GM18868 (cell line): ENCODE data around the gene SETD7.

Experiments
- ATAC-seq: cut with Tn5 transposase; IDR thresholded peaks from one replicate; pipeline ENCODE4 v1.9.1; 2021; ENCODE audit warnings: mild to moderate bottlenecking, moderate library complexity; ENCODE audit not compliant: unreplicated experiment

The SETD7 gene

DNA sequence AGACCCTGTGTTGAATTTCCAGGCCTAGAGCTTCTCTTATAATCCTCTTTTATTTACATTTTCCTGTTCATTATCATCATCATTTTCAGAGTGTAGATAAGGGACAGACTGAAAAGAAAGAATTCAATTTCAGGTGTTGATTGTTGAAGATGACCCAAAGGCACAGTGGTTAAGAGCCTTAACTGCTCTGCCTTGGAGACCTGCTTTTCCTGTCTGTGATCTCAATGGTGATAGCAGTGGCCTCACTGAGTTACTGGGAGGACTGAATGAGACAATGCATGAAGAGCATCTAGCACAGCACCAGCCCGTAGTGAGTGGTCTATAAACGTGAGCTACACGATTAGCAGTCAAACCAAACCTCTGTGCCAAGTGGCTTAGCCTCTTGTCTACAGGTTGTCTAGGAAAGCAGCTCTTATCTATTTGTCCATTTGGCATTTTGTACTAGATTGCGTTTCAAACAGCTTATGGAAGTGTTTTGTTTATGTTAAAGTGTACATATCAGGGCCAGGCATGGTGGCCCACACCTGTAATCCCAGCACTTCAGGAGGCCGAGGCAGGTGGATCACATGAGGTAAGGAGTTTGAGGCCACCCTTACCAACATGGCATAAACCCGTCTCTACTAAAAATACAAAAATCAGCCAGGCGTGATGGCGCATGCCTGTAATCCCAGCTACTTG is 41.5 kb downstream of the SETD7 start:
- no peak for ATAC-seq

DNA sequence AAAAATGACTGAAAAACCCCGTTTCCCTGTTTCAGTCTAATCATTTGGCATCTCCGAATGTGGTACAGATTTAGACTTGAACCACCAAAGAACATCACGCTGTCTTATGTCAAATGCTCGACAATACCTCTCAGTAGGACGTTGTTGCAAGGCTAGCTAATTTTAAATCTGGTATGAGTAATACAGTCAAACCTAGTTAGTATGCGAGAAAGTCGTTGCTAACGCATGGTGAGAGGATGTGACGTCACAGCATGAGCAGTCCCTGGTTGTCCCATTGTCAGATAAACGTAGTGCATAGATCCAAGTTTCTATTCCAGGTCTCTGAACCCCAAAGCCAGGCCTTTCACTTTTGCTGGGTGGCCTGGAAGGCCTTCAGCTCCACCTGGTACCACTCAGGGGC is 44.7 kb downstream of the SETD7 start:
- no peak for ATAC-seq

DNA sequence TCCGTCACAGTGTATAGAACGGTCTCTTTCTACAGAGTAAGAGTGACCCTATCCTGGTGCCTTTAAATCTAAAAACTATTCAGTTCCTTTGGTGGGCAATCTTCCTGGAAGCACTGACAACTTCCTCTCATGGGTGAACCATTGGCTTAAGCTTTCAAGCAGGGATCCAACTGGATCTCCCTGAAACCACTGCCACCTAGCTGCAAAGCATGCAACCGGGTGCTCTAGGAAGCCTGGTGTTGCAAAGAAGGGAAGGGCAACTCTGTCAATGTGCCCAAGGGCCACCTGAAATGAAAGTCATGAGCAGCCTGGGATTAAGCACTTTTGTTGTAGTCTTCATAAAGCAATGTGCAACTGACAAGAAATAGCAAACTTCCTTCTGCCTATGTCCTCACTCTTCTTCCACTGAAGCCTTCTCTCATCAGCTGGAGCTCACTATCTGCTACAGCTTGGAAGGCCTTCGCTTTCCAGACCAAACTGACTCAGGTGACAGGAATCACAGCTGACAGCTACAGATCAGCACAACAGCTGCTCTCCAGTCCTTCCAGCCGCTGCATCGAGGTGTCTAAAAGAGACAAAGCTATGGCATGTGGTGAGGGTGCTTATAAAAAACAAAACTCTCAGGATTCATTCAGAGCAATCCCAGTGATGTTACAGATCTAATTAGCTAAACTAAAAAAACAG is 46.1 kb downstream of the SETD7 start:
- no peak for ATAC-seq

DNA sequence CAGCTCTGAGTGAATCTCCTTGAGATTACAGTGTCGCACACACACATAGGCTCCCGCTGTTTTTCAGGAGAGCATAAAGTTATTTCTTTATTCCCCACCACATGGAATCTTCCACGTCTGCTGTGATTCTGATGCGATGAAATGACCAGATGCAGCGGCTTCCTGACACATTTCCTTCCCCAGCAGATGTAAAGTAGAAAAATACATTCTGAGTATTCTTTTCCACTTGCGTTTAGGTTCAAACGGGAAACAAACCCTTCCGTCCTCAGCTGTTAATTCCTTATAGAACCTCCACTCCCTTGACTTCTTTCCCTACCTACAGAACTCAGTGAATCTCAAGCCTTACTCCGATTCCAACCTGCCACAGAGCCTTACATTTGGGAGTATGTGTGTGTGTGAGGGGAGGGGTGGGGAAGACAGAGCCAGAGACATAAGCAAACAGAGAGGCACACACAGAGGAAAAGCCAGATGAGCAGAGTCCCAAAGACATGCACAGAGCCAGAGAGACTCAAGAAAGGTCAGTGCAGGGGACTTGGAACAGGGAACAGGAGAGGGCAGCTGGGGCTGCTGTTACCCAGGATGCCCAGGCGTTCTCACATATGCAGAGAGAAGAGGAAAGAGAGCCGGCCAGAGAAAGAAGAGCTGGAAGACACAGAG is 47.3 kb downstream of the SETD7 start:
- no peak for ATAC-seq

DNA sequence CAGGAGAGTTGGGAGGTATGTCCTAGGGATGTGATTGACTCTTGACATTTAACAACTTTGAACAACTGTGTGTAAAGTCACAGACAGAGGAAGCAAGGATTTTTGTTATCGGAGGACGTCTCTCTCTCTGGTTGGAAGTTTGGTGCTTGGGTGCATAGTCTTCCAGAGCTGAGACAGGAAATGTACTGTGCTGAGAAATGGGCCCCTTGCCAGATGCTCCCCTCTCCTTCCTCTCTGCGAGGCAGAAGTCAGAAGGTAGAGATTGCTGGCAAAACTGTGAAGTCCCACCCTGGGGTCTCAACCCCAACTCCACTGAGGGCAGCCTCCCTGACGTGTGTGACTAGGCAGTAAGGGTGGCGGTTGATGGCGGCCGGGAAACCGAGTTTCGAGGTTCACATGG is 49.2 kb downstream of the SETD7 start:
- ATAC-seq = no peak

DNA sequence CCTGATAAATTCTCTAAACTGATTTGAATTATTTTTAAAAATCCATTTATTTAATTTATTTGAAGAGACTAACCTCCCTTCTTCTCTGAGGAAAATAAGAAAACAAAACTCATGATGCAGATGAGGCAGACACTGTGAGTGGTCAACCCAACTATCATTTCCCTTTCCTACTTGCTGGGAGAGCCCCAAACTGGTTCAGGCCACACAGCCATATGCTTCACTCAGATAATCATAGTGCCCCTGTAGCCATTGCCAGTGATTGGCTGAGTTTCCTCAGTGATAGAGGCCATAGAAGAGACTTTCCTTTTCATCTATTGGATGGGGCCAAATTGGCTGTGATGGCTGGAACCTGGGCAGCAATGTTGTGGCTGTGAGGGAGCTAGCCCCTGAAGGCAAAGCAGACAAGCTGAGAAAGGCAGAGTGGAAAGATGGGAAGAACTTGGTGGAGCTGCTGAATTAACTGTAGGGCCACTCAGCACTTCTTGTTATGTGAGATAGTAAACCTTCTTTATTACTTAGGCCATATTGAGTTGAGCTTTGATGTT is 52.3 kb downstream of the SETD7 start:
- ATAC-seq = no peak

DNA sequence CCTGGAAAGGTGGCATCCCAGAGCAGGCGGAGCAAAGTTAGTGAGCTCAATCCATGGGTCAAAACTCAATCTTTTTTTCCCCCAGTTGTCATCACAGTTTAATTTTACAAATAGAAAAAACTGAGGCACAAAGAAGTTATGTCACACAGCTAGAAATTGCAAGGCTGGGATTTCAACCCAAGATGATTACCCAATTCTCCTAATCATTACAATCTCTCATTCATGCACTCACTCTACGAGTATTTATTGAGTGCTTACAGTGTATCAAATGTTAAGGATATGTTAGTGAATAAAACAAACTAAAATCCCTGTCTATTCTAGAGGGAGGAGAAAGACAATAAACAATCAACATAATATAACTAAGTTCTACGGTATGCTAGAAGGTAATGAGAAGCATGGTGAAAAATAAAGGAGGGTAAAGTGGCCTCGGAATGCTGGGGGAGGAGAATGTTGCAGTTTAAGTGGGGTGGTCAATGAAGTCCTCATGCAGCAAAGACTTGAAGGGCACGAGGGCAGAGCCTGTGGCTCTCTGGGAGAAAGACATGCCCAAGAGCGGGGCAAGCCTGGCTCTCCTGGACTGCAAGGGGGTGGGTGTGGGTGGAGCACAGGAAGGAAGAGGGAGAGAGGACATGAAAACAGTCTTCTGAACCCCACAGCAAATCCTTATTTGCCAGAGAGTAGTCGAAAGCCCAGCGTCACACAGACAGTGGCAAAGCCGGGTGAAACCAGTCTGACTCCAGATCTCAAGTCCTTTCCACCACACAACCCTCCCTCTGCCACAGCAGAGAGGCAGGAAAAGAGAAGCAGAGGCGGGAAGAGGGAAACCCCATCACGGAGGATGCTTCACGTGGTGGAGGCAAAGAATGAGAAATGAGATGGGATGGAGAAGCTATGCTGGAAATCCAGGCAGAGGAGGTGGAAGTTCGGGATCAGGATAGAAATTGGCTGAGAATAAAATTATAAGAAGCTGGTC is 53.8 kb downstream of the SETD7 start:
- no peak for ATAC-seq

DNA sequence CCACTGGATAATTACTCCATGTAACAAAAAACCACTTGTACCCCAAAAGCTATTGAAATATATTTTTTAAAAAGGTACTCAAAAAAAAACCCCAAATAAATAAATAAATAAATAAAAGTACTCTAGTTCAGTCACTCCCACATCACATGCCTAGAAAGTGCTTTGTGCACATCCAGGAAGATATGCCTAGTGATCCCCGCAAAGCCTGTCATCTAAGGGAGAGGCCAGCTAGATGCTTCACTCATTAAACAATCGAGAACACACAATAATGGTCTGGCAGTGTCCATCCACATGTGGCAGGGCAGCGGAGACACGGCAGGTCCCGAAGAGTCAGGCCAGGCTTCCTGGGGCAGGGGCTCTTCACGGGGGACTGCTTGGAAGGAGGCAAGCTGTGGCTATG is 54.5 kb downstream of the SETD7 start:
- ATAC-seq = no peak

DNA sequence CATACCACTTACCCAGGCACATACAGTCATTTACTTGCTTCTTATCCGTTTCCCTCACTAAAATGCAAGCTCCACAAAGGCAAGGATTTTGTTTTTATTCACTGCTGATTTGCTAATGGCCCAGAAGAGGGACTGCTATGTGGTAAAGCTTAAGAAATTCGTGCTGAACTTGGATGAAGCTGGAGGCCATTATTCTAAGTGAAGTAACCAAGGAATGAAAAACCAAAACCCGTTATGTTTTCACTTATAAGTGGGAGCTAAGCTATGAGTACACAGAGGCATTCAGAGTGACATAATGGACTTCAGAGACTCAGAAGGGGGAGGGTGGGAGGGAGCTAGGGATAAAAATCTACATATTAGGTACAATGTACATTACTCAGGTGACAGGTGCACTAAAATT is 54.9 kb downstream of the SETD7 start:
- no peak for ATAC-seq

DNA sequence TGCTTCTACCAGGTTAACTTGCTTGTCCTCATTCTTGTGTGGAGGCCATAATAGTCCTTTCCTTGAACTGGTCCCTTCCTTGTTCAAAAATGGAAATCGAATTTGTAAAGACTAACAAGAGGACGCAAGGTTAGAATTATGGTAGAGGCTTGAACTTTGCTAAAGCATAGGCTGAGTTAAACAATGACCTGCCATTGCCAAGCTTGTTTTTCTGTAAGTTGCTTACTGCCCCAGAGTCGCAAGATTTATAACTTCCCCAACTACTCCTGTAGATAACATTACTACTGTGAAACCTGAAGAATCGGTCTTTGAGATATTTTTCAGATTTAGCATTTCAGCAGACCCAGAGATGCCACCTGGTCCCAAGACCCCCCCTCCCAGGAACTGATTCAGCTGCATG is 56.8 kb downstream of the SETD7 start:
- ATAC-seq = no peak

DNA sequence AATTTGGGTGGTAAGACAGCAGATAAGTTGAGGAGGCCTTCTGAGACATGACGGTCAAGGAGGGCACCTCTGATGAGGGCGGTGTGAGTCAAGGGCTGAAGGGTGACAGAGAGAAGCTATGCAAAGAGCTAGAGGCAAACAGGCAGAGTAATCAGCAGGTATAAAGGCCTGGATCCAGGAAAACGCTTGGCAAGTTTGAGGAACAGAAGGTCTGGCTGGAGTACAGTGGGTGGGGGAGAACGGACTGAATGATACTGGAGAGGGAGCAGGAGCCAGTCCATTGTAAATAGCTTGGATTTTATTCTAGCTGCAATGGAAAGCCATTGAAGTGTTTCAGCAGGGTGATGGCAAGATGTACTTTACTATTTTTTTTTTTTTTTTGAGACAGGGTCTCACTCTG is 62.8 kb downstream of the SETD7 start:
- ATAC-seq = no peak

DNA sequence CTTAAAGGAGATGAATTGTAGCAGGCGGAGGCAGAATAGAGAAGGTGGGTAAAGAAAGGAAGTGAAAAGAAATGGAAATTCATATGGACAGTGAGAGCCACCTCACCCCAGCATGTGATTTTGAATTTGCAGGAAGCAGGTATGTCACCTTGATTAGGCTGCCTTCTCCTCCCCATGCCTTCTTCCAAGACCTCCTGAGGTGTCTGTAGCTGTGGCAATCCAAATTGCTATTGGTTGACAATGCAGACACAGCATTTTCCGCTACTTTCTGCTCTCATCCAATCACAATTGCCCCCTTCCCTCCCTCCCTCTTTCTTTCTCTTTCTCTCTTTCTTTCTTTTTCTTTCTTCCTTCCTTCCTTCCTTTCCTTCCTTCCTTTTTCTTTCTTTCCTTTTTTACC is 63.6 kb downstream of the SETD7 start:
- ATAC-seq = no peak

DNA sequence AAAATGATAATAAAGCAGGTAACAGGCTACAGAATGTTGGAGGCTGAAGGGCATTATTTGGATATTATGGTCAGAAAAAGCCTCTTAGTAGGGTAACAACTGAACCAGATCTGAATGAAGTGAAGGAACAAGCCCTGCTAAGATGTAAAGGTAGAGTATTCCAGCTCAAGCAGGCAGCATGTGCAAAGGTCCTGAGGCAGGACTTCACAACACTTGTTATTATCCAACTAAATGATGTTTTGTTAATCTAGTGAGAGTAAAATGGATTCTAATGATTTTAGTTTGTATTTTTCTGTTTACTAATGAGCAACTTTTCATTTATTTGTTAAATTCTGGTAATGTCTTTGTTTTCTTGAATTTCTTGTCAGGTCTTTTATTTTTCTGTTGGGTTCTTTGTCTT is 66.4 kb downstream of the SETD7 start:
- no peak for ATAC-seq

DNA sequence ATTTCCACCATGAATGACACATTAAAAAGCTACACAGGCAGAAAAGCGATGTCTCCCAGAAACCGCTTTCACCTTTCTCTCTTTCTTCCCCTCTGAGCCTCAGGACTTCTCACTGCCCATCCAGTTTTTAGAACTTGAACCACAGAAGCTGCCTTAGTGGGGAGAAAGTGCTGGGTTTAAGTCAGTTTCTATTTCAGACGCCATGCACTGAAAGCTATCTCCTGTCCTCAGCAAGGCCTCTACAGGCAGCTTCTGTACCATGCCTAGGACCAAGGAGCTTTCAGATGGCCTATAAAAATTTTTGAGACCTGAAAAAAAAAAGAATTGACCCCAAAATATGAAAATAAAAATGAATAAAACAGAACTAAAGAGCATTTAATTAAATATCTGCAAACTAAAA is 67.6 kb downstream of the SETD7 start:
- no peak for ATAC-seq

DNA sequence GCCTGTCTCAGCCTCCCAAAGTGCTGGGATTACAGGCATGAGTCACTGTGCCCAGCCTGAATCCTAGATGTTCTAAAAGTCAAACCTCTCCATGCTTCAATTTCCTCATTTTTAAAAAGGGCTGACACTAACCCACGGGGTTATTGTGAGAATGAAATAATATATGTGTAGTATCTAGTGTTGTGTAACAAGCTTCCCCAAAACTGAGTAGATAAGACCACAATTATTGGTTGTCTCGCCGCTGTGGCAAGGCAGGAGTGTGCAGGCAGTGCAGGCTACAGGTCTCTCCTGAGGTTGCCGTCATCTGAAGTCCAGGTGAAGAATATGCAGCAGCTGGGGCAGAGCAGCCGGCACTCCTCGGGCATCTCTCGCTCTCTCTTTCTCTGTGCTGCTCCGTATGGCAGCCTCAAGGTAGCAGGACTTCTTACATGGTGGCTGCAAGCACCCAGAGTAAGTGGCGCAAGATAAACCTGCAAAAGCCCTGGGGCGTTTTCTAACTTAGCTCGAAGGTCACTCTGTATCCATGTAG is 71.2 kb downstream of the SETD7 start:
- ATAC-seq = no peak

DNA sequence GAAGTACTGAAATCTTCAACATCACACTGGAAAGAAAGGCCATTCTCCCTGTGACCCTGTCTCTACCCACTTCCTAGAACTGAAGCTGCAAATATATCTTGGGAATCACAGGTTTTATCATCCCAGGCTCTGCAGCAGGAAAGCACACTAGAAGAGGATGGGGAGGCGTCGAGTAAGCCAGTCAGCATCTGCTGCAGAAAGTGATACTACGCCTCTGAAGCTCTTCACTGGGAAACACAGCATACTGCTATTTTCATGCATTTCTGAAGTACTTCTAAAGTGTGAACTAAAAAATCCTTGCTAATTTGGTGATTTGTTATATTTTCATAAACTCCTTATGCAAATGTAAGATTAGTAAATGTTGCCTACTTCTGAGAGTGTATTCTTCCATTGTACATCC is 73.0 kb downstream of the SETD7 start:
- ATAC-seq = no peak

DNA sequence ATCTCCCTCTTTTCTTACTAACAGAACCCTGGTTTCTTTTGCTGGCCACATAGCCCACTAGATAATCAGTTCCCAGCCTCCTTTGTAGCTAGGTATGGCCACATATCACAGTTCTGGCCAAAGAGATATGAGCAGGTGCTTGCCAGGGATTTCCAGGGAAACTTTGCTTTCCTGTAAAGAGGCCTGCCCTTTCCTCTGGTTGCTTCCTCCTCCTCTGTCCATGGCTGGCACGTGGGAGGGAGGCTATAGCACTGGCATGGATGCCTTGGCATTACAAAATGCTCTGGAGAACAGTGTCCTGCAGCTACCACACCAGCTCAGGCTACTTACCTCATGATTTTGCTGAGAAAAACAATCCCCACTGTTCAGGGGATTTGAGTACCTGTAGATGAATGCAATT is 74.6 kb downstream of the SETD7 start:
- ATAC-seq = no peak

DNA sequence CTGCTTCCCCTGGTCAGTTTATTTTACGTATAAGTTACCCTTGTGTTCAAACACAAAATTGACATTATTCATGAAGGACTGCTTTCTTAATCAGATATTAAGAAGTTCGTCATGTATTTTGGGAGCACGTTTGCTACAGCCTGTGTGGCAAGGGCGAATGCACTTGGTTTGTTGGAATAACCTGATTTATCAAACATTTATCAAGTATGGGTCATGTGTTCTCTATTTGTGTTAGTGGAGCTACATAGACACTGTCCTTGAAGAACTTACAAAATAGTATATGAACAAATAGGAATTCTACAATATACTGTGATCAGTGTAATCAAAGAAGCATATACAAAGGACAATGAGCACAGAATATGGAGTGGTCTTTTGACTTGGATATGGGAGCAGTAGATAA is 79.7 kb downstream of the SETD7 start:
- ATAC-seq = no peak

DNA sequence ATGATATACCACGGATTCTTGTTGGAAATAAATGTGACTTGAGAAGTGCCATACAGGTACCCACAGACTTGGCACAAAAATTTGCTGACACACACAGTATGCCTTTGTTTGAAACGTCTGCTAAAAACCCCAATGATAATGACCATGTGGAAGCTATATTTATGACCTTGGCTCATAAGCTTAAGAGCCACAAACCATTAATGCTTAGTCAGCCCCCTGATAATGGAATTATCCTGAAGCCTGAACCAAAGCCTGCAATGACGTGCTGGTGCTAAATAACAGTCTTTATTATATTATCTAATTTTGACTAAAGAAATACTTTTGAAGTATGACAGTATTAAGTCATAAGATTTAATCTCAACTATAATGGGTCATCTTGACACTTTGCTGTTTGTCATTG is 83.2 kb downstream of the SETD7 start:
- no peak for ATAC-seq

DNA sequence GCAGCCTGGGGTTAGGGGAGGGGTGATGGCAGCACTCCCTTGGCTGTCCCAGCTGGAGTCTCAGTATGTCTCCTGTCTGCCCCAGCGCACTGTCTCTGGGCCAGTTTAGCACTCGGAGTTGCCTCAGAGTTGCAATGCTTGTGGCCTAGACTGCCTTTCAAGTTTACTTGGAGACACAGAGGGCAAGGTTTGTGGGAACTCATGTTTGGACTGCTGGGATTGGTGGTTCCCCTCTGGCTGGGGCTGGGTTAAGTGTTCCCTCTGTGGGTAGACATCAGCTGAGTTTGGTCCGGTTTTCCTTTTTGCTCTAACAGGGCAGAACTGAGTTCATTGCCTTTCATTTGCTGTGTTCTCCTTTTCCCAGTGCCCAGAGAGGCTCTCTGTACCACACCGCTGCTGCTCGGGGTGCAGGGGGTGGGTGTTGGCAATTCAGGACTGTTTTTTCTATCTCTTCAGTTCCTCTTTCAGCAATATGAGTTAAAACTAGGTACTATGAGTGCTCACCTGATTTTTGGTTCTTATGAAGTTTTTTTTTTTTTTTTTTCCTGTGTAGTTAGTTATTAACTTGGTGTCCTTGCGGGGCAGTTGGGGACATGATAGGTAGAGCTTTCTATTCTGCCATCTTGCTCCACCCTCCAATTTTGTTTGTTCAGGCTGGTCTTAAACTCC is 84.9 kb downstream of the SETD7 start:
- ATAC-seq = peak; percentile 60
